ENCODE results near the gene YJEFN3. TPM values are rescaled to one million over a fixed set of nuclear protein-coding genes. Genes with fewer than 3 reads are reported as not detected.

YJEFN3 gene
- total and polyA plus RNA-seq, 10 of the 15 experiments (the other 5 are each of a cell fraction or from before 2014, with no cell fraction given): 0.05 to 6.9 (median 3.5) TPM

DNA sequence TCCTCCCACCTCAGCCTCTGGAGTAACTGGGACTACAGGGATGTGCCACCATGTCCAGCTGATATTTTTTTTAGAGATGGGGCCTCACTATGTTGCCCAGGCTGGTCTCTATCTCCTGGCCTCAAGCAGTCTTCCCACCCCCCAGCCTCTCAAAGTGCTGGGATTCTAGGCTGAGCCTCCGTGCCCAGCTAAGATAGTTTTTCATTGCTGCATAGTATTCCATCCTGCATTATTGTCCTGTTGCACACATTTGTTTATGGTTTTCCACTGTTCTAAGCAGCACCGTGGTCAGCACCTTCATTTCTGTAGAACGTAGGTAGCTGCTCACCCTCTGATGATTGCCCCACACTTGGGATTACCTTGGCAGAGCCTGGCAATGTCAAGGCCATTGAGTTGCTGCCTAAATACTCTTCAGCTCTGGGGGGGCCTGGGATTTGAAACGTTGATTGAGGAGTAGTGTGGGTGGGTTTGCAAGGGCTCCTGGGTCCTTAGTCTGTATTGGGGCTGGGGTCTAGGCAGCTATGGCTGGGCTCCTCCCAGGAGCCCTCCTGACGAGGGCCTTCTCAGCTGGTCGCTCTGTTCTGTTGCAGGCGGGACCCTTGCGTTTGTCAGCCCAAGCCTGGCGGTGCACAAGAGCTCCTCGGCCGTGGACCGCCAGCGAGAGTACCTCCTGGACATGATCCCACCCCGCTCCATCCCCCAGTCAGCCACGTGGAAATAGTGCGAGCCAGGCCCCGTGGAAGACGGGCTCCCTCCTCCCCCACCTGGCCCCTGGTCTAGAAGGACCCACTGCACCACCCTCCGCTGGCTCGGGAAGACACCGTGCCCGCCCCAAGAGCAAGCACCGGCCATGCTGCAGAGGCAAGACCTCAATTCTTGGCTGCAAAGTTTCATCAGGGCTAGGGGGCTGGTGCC lies 23.7 kb upstream of the YJEFN3 start:
- DNase-seq (ENCODE audit: low read depth, low spot score) (no peak), ATAC-seq (no peak), FAIRE-seq (no peak)
- in situ Hi-C loops (cut with MboI): no loop called here
- H3K9me3 ChIP-seq (replicated peaks; ENCODE audit: control insufficient read depth, insufficient read depth, low read length): no peaks in the 10 kb centered on the region
- no peak overlapping the region for H3K4me3 ChIP-seq
- no peak overlapping the region for H2AFZ ChIP-seq (ENCODE audit: control insufficient read depth, low read depth, low read length)
- H4K20me1 ChIP-seq (ENCODE audit: control insufficient read depth, insufficient read depth): no peaks in the 10 kb centered on the region
- no peak overlapping the region for H3K27ac ChIP-seq (ENCODE audit: control insufficient read depth, insufficient read depth)
- intact Hi-C loops (cut with micrococcal nuclease; ENCODE audit: unreplicated experiment): no loop called here
- POLR2A ChIA-PET: interaction anchor here (0.6 to 0.7 kb wide), 2 partner anchors 11 to 29 kb away, joined by 4 to 6 read pairs; no protein-coding TSS in a partner anchor
- 94% methylated on average over 23 of the region's 23 CpGs for WGBS (ENCODE audit: insufficient coverage, insufficient replicate concordance, low lambda C conversion rate, missing lambda C conversion rate)
- H3K4me1 ChIP-seq (ENCODE audit: control insufficient read depth, insufficient read depth, low read length): no peaks in the 10 kb centered on the region
- H3K9ac ChIP-seq (ENCODE audit: control insufficient read depth, insufficient read depth, low read length): no peak overlapping the region
- CTCF ChIA-PET: no interaction called here
- H3K27me3 ChIP-seq (replicated peaks in 1 of 2; ENCODE audit: control insufficient read depth in 2 of 2, insufficient read depth in 2 of 2, low read length in 1 of 2): no peaks in the 10 kb centered on the region
- no peak overlapping the region for H3K4me2 ChIP-seq (ENCODE audit: control insufficient read depth, insufficient read depth)
- no peaks in the 10 kb centered on the region for H3K79me2 ChIP-seq (ENCODE audit: control insufficient read depth, insufficient read depth, low read length)
- no TSS peak for BruUV-seq (replicated peaks)
- RAD21 ChIA-PET (ENCODE audit: unreplicated experiment): no interaction called here
- SMC1A ChIA-PET (ENCODE audit: uncharacterized antibody, unreplicated experiment): interaction anchor here (1.4 kb wide), 1 partner anchor 11 kb away, joined by 4 read pairs; the partner anchor contains the start of genes NDUFA13 and TSSK6
- peaks cover 29 to 35% of the 10 kb centered on the region in 2 experiments for H3K36me3 ChIP-seq (ENCODE audit: control insufficient read depth in 2 of 2, insufficient read depth in 2 of 2, low read length in 1 of 2)
- TF ChIP-seq, protein P1, sequence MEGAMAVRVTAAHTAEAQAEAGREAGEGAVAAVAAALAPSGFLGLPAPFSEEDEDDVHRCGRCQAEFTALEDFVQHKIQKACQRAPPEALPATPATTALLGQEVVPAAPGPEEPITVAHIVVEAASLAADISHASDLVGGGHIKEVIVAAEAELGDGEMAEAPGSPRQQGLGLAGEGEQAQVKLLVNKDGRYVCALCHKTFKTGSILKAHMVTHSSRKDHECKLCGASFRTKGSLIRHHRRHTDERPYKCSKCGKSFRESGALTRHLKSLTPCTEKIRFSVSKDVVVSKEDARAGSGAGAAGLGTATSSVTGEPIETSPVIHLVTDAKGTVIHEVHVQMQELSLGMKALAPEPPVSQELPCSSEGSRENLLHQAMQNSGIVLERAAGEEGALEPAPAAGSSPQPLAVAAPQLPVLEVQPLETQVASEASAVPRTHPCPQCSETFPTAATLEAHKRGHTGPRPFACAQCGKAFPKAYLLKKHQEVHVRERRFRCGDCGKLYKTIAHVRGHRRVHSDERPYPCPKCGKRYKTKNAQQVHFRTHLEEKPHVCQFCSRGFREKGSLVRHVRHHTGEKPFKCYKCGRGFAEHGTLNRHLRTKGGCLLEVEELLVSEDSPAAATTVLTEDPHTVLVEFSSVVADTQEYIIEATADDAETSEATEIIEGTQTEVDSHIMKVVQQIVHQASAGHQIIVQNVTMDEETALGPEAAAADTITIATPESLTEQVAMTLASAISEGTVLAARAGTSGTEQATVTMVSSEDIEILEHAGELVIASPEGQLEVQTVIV (IDR thresholded peaks at IDR 0.05; ENCODE audit: borderline replicate concordance, partially characterized antibody): no peak
- no peak for TF ChIP-seq SREBF1 (IDR thresholded peaks at IDR 0.05; ENCODE audit: low read length)
- TF ChIP-seq JUND (IDR thresholded peaks at IDR 0.05; ENCODE audit: low read depth, low read length): no peak
- TF ChIP-seq NR2C2 (IDR thresholded peaks at IDR 0.05; ENCODE audit: borderline replicate concordance, control insufficient read depth, insufficient read length, low read depth): no peak
- TF ChIP-seq, protein P2, sequence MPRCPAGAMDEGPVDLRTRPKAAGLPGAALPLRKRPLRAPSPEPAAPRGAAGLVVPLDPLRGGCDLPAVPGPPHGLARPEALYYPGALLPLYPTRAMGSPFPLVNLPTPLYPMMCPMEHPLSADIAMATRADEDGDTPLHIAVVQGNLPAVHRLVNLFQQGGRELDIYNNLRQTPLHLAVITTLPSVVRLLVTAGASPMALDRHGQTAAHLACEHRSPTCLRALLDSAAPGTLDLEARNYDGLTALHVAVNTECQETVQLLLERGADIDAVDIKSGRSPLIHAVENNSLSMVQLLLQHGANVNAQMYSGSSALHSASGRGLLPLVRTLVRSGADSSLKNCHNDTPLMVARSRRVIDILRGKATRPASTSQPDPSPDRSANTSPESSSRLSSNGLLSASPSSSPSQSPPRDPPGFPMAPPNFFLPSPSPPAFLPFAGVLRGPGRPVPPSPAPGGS (IDR thresholded peaks at IDR 0.05; ENCODE audit: borderline replicate concordance, insufficient read depth, low read depth, low read length, poor library complexity, severe bottlenecking): no peak
- TF ChIP-seq BHLHE40 (IDR thresholded peaks at IDR 0.05; ENCODE audit: borderline replicate concordance in 1 of 2, low read depth in 2 of 2, low read length in 1 of 2): no peak
- no peak for TF ChIP-seq STAT3 (IDR thresholded peaks at IDR 0.05; ENCODE audit: low read depth, low read length)
- no peak for TF ChIP-seq CHD2 (IDR thresholded peaks at IDR 0.05; ENCODE audit: borderline replicate concordance, low read depth, low read length)
- TF ChIP-seq RUNX3 (IDR thresholded peaks at IDR 0.05; ENCODE audit: low read length): no peak
- TF ChIP-seq, protein P3, sequence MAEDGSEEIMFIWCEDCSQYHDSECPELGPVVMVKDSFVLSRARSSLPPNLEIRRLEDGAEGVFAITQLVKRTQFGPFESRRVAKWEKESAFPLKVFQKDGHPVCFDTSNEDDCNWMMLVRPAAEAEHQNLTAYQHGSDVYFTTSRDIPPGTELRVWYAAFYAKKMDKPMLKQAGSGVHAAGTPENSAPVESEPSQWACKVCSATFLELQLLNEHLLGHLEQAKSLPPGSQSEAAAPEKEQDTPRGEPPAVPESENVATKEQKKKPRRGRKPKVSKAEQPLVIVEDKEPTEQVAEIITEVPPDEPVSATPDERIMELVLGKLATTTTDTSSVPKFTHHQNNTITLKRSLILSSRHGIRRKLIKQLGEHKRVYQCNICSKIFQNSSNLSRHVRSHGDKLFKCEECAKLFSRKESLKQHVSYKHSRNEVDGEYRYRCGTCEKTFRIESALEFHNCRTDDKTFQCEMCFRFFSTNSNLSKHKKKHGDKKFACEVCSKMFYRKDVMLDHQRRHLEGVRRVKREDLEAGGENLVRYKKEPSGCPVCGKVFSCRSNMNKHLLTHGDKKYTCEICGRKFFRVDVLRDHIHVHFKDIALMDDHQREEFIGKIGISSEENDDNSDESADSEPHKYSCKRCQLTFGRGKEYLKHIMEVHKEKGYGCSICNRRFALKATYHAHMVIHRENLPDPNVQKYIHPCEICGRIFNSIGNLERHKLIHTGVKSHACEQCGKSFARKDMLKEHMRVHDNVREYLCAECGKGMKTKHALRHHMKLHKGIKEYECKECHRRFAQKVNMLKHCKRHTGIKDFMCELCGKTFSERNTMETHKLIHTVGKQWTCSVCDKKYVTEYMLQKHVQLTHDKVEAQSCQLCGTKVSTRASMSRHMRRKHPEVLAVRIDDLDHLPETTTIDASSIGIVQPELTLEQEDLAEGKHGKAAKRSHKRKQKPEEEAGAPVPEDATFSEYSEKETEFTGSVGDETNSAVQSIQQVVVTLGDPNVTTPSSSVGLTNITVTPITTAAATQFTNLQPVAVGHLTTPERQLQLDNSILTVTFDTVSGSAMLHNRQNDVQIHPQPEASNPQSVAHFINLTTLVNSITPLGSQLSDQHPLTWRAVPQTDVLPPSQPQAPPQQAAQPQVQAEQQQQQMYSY (CRISPR knock-in tag; IDR thresholded peaks at IDR 0.05): no peak
- no peak for TF ChIP-seq NRF1 (conservative IDR thresholded peaks at IDR 0.05; ENCODE audit: low read depth, low read length)
- no peak for TF ChIP-seq ZNF384 (IDR thresholded peaks at IDR 0.05; ENCODE audit: borderline replicate concordance, low read depth, low read length)
- TF ChIP-seq PML (IDR thresholded peaks at IDR 0.05; ENCODE audit: low read length): no peak
- no peak for TF ChIP-seq CBFB (IDR thresholded peaks at IDR 0.05; ENCODE audit: low read depth)
- TF ChIP-seq NBN (IDR thresholded peaks at IDR 0.05): no peak
- TF ChIP-seq SIX5 (IDR thresholded peaks at IDR 0.05; ENCODE audit: low read depth, low read length, severe bottlenecking): no peak

All from GM12878 (cell line).